HG03558 (cell line): Measurements from ENCODE around the gene GAGE12G.
"Not testable (repeated sequence)": the region's sequence is repeated elsewhere in the genome, so short reads cannot be mapped to it uniquely, and the experiment has no call there.

Experiments
- ATAC-seq: cut with Tn5 transposase; IDR thresholded peaks from one replicate; pipeline ENCODE4 v1.9.1; 2021; ENCODE audit warnings: moderate number of reproducible peaks; ENCODE audit not compliant: unreplicated experiment; ENCODE audit errors: extremely low read depth

GAGE12G gene, protein sequence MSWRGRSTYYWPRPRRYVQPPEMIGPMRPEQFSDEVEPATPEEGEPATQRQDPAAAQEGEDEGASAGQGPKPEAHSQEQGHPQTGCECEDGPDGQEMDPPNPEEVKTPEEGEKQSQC

DNA sequence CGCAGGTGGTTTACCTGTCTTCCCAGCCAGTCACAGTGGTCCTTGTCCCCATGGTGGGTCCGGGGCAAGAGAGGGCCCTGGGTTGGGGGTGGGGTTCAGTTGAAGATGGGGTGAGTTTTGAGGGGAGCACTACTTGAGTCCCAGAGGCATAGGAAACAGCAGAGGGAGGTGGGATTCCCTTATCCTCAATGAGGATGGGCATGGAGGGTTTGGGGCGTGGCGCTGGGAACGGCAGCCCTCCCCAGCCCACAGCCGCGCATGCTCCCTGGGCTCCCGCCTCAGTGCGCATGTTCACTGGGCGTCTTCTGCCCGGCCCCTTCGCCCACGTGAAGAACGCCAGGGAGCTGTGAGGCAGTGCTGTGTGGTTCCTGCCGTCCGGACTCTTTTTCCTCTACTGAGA, at the start of gene GAGE12G:
GAGE12G (plus strand) TSS at position 301 of the 400 bp plus-strand sequence. CDS start 1,155 bp downstream, outside the sequence.
- not testable (repeated sequence) for ATAC-seq

DNA sequence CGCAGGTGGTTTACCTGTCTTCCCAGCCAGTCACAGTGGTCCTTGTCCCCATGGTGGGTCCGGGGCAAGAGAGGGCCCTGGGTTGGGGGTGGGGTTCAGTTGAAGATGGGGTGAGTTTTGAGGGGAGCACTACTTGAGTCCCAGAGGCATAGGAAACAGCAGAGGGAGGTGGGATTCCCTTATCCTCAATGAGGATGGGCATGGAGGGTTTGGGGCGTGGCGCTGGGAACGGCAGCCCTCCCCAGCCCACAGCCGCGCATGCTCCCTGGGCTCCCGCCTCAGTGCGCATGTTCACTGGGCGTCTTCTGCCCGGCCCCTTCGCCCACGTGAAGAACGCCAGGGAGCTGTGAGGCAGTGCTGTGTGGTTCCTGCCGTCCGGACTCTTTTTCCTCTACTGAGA, 38.3 kb upstream of the GAGE12G start, which contains the start of gene GAGE12C:
GAGE12C (plus strand) TSS at position 301 of the 400 bp plus-strand sequence. CDS start 1,155 bp downstream, outside the sequence.
- not testable (repeated sequence) for ATAC-seq

DNA sequence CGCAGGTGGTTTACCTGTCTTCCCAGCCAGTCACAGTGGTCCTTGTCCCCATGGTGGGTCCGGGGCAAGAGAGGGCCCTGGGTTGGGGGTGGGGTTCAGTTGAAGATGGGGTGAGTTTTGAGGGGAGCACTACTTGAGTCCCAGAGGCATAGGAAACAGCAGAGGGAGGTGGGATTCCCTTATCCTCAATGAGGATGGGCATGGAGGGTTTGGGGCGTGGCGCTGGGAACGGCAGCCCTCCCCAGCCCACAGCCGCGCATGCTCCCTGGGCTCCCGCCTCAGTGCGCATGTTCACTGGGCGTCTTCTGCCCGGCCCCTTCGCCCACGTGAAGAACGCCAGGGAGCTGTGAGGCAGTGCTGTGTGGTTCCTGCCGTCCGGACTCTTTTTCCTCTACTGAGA, 28.8 kb upstream of the GAGE12G start, which contains the start of gene GAGE12D:
GAGE12D (plus strand) TSS at position 301 of the 400 bp plus-strand sequence. CDS start 1,155 bp downstream, outside the sequence.
- ATAC-seq = not testable (repeated sequence)

DNA sequence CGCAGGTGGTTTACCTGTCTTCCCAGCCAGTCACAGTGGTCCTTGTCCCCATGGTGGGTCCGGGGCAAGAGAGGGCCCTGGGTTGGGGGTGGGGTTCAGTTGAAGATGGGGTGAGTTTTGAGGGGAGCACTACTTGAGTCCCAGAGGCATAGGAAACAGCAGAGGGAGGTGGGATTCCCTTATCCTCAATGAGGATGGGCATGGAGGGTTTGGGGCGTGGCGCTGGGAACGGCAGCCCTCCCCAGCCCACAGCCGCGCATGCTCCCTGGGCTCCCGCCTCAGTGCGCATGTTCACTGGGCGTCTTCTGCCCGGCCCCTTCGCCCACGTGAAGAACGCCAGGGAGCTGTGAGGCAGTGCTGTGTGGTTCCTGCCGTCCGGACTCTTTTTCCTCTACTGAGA, 19.2 kb upstream of the GAGE12G start, which contains the start of gene GAGE12E:
GAGE12E (plus strand) TSS at position 301 of the 400 bp plus-strand sequence. CDS start 1,155 bp downstream, outside the sequence.
- ATAC-seq = not testable (repeated sequence)

DNA sequence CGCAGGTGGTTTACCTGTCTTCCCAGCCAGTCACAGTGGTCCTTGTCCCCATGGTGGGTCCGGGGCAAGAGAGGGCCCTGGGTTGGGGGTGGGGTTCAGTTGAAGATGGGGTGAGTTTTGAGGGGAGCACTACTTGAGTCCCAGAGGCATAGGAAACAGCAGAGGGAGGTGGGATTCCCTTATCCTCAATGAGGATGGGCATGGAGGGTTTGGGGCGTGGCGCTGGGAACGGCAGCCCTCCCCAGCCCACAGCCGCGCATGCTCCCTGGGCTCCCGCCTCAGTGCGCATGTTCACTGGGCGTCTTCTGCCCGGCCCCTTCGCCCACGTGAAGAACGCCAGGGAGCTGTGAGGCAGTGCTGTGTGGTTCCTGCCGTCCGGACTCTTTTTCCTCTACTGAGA, 9.7 kb upstream of the GAGE12G start, which contains the start of gene GAGE12F:
GAGE12F (plus strand) TSS at position 301 of the 400 bp plus-strand sequence. CDS start 1,155 bp downstream, outside the sequence.
- not testable (repeated sequence) for ATAC-seq

DNA sequence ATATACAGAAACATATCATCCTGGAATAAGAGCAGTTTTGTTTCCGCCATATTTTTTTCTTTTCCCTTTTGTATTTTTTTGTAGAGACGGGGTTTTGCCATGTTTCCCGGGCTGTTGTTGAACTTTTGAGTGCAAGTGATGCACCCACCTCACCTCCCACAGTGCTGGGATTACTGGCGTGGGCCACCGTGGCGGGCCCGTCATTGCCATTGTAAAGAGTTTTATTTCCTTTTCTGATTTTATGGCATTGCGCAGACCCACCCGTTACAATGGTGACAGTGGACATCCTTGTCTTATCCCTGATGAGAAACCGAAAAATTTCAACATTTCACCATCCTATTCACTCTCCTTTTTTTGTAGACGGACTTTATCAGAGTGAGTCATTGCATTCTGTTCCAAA, 1.5 kb upstream of the GAGE12G start:
- not testable (repeated sequence) for ATAC-seq

DNA sequence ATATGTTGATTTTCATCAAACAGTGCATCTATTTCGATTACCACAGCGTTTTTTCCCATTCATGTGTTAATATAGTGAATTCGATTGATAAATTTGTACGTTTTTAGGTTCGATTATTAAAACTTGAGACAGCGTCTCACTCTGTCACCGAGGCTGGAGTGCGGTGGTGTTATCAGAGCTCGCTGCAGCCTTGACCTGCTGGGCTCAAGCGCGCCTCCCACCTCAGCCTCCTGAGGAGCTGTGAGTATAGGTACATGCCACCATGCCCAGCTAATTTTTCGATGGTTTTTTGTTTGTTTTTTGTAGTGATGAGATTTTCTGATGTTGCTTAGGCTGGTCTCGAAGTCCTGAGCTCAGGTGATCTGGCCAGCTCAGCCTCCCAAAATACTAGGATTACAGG, 1.0 kb upstream of the GAGE12G start:
- not testable (repeated sequence) for ATAC-seq

DNA sequence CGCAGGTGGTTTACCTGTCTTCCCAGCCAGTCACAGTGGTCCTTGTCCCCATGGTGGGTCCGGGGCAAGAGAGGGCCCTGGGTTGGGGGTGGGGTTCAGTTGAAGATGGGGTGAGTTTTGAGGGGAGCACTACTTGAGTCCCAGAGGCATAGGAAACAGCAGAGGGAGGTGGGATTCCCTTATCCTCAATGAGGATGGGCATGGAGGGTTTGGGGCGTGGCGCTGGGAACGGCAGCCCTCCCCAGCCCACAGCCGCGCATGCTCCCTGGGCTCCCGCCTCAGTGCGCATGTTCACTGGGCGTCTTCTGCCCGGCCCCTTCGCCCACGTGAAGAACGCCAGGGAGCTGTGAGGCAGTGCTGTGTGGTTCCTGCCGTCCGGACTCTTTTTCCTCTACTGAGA, 9.4 kb downstream of the GAGE12G start, which contains the start of gene GAGE12H:
GAGE12H (plus strand) TSS at position 301 of the 400 bp plus-strand sequence. CDS start 1,155 bp downstream, outside the sequence.
- not testable (repeated sequence) for ATAC-seq

DNA sequence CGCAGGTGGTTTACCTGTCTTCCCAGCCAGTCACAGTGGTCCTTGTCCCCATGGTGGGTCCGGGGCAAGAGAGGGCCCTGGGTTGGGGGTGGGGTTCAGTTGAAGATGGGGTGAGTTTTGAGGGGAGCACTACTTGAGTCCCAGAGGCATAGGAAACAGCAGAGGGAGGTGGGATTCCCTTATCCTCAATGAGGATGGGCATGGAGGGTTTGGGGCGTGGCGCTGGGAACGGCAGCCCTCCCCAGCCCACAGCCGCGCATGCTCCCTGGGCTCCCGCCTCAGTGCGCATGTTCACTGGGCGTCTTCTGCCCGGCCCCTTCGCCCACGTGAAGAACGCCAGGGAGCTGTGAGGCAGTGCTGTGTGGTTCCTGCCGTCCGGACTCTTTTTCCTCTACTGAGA, 19.0 kb downstream of the GAGE12G start, which contains the start of gene GAGE2A:
GAGE2A (plus strand) TSS at position 301 of the 400 bp plus-strand sequence. CDS start 1,155 bp downstream, outside the sequence.
- not testable (repeated sequence) for ATAC-seq

DNA sequence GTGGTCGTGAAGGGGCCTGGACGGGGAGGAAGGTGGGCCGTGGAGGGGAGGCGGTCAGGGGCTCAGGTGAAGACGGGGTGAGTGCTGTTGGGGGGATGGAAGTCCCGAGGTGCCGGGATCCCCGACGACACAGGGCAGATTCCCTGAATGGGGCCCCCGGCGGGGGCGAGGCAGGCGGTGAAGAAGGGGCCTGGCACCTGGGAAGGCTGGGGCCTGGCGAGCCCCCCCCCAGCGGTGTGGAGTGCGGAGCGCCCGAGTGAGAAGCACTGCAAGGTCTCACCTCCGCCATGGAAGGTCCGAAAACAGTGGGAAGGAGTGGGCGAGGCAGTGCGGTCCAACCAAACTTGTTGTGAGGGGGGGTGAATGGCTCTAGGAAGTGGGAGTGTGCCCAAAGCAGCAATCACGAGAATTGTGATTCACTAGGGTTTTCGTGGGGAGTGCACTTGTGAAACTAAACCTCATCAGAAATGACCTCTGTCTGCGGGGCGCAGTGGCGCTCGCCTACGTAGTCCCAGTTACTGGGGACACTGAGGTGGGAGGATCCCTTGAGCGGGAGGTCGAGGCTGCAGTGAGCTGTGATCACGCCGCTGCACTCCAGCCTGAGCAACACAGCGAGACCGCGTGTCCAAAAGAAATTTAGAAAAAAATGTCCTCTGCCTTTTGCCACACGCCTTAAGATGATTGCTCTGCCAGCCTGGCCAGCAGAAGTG, 19.7 kb downstream of the GAGE12G start:
- not testable (repeated sequence) for ATAC-seq

DNA sequence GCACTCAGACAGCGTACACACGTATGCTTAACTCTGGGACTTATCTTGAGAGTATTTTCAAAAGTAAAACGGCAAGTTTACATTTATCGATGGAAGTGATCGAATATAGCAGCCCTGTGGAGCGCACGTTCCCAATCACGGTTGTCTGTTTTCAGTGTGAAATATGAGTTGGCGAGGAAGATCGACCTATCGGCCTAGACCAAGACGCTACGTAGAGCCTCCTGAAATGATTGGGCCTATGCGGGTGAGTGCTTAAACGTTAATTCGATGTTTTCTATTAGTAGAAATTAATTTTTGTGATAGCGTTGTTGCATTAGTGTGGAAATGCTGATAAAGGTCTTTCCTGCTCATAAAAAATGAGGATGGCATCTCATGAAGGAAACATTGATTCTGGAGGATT, 20.3 kb downstream of the GAGE12G start:
- ATAC-seq = not testable (repeated sequence)

DNA sequence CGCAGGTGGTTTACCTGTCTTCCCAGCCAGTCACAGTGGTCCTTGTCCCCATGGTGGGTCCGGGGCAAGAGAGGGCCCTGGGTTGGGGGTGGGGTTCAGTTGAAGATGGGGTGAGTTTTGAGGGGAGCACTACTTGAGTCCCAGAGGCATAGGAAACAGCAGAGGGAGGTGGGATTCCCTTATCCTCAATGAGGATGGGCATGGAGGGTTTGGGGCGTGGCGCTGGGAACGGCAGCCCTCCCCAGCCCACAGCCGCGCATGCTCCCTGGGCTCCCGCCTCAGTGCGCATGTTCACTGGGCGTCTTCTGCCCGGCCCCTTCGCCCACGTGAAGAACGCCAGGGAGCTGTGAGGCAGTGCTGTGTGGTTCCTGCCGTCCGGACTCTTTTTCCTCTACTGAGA, 28.5 kb downstream of the GAGE12G start, which contains the start of gene GAGE1:
GAGE1 (plus strand) TSS at position 301 of the 400 bp plus-strand sequence. CDS start 1,155 bp downstream, outside the sequence.
- not testable (repeated sequence) for ATAC-seq

DNA sequence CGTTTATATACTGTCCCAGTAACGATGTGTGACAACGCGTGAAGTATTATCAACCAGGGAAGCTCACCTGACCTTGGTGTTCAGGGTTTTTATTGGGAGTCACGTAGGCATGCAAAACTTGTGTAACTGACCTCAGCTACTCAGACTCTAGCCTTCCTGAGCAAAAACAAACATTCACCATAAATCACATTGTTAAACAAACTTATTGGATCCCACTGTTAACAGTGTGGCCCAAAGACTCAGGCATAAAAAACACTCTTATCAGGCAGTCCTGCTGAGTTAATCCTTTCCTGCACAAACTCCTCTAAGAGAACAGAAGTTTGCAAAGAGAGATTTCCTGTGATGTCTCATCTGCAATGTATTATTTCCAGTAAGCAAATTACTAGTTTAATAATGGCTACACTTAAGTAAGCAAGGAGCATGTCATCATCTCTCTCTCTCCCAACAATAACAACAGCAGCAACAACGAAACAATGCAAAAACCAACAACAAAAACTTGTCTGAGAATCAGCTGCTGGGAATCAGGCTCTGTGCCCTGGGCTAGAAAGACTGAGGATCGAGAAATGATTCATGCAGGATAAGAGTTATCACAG, 40.6 kb downstream of the GAGE12G start:
- no peak for ATAC-seq

DNA sequence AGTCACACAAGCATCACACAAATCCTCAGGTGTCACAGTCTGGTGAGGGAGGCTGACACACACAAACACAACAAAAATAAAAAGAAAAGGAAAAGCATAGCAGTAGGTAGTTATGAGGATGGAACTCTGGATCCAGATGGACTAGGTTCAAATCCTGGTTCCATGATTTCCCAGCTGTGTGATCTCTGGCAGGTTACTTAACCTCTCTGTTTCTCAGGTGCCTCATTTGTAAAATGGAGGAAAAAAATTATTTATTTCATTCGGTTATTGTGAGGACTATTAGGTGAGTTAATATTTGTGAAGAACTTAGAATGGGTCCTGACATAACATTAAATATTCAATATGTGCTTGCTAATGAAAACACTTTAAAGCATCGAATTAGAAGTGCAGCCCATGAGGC, 48.4 kb downstream of the GAGE12G start:
- ATAC-seq = no peak
